IMR-90 (cell line): ENCODE data around the gene KCNH5. TPM values are rescaled to one million over a fixed set of nuclear protein-coding genes. Genes with fewer than 3 reads are reported as not detected.

Source experiments
- ATAC-seq: fragments of 200-7000 bp; cut with Tn5 transposase; 2 replicates; pipeline ENCODE4 v1.9.1; 2020; ENCODE audit warnings: low read depth, mild to moderate bottlenecking, moderate library complexity
- BruUV-seq: library from RNA; stranded (reverse); fragments of 400-500 nt; replicated peaks from 2 replicates; lab custom pipeline; 2021; lab: Mats Ljungman, UMichigan
- CTCF ChIA-PET: fragments of 300-600 bp; formaldehyde crosslinking; extraction: SDS; loops from one replicate; lab custom pipeline; 2021; ENCODE audit warnings: antibody characterized with exemption; lab: Yijun Ruan, JAX
- POLR2A ChIA-PET: fragments of 300-600 bp; sonication (Branson Sonifier 250); formaldehyde crosslinking; loops from one replicate; lab custom pipeline; 2022; ENCODE audit warnings: antibody characterized with exemption; ENCODE audit not compliant: unreplicated experiment; lab: Charles Lee
- DNase-seq: peaks from one replicate; pipeline ENCODE4 v3.0.0; 2013
- H2AFZ ChIP-seq: replicated peaks from 2 replicates; pipeline ENCODE3; 2013; ENCODE audit warnings: low read length, mild to moderate bottlenecking; ENCODE audit not compliant: poor library complexity
- H2AK5ac ChIP-seq: 2 replicates; pipeline ENCODE4 v1.6.1; 2013; ENCODE audit warnings: low read depth, low read length, inconsistent platforms
- H2AK9ac ChIP-seq: replicated peaks from 2 replicates; pipeline ENCODE3; 2013; ENCODE audit warnings: mild to moderate bottlenecking, low read depth, low read length, moderate library complexity; ENCODE audit not compliant: poor library complexity
- H2BK120ac ChIP-seq: 2 replicates; pipeline ENCODE4 v1.6.1; 2013; ENCODE audit warnings: low read depth, low read length, inconsistent platforms
- H2BK15ac ChIP-seq: 3 replicates; pipeline ENCODE4 v1.6.1; 2013; ENCODE audit warnings: low read depth, low read length, inconsistent platforms
- H2BK20ac ChIP-seq: 2 replicates; pipeline ENCODE4 v1.6.1; 2013; ENCODE audit warnings: low read depth, mild to moderate bottlenecking, inconsistent platforms, low read length, moderate library complexity
- H2BK5ac ChIP-seq: 2 replicates; pipeline ENCODE4 v1.6.1; 2013; ENCODE audit warnings: mild to moderate bottlenecking, low read depth, low read length, inconsistent platforms; ENCODE audit not compliant: poor library complexity, severe bottlenecking
- H3K14ac ChIP-seq: replicated peaks from 2 replicates; pipeline ENCODE4 v1.6.1; 2013; ENCODE audit warnings: low read depth, low read length, inconsistent platforms
- H3K18ac ChIP-seq: 2 replicates; pipeline ENCODE4 v1.6.1; 2013; ENCODE audit warnings: low read depth, low read length, control low read depth
- H3K23ac ChIP-seq: 2 replicates; pipeline ENCODE4 v1.6.1; 2013; ENCODE audit warnings: low read depth, low read length, inconsistent platforms
- H3K27ac ChIP-seq: 2 replicates; pipeline ENCODE4 v1.5.1; 2013; ENCODE audit warnings: mild to moderate bottlenecking, control low read depth, low read length; ENCODE audit not compliant: insufficient read depth
- H3K27me3 ChIP-seq: 2 replicates; pipeline ENCODE4 v1.6.1; 2013; ENCODE audit warnings: low read length; ENCODE audit not compliant: control insufficient read depth, insufficient read depth
- H3K36me3 ChIP-seq: 2 replicates; pipeline ENCODE4 v1.6.1; 2013; ENCODE audit warnings: low read length, mixed read lengths; ENCODE audit not compliant: control insufficient read depth, insufficient read depth
- H3K4ac ChIP-seq: 2 replicates; pipeline ENCODE4 v1.6.1; 2013; ENCODE audit warnings: low read depth, low read length, inconsistent platforms
- H3K4me1 ChIP-seq: 2 replicates; pipeline ENCODE4 v1.6.1; 2013; ENCODE audit warnings: low read length, mixed read lengths; ENCODE audit not compliant: control insufficient read depth, insufficient read depth
- H3K4me2 ChIP-seq: 2 replicates; pipeline ENCODE4 v1.6.1; 2013; ENCODE audit warnings: low read depth, mild to moderate bottlenecking, control low read depth, low read length, moderate library complexity
- H3K4me3 ChIP-seq: 2 replicates; pipeline ENCODE4 v1.5.1; 2013; ENCODE audit warnings: low read depth, mild to moderate bottlenecking, control low read depth, low read length, moderate library complexity; ENCODE audit not compliant: insufficient read depth
- H3K56ac ChIP-seq: 2 replicates; pipeline ENCODE4 v1.6.1; 2013; ENCODE audit warnings: low read length, inconsistent platforms; ENCODE audit not compliant: insufficient read depth; ENCODE audit errors: extremely low read depth
- H3K79me1 ChIP-seq, 2 experiments: 2 replicates each; pipeline ENCODE4 v1.6.1; 2013; ENCODE audit warnings: low read length in 2 of 2, inconsistent platforms in 1 of 2, low read depth in 1 of 2
- H3K9ac ChIP-seq: 2 replicates; pipeline ENCODE4 v1.6.1; 2013; ENCODE audit warnings: low read depth, low read length, control low read depth
- H3K9me1 ChIP-seq: 2 replicates; pipeline ENCODE4 v1.6.1; 2013; ENCODE audit warnings: low read length, inconsistent platforms; ENCODE audit not compliant: insufficient read depth
- H3K9me3 ChIP-seq: 2 replicates; pipeline ENCODE4 v1.6.1; 2013; ENCODE audit warnings: low read length; ENCODE audit not compliant: control insufficient read depth, insufficient read depth
- H4K20me1 ChIP-seq: 2 replicates; pipeline ENCODE4 v1.6.1; 2013; ENCODE audit warnings: low read length, inconsistent platforms; ENCODE audit not compliant: insufficient read depth
- H4K5ac ChIP-seq: 2 replicates; pipeline ENCODE4 v1.6.1; 2013; ENCODE audit warnings: mild to moderate bottlenecking, low read depth, low read length, control low read depth
- H4K8ac ChIP-seq, 2 experiments: 2 replicates each; pipeline ENCODE4 v1.6.1; 2013; ENCODE audit warnings: low read depth in 2 of 2, low read length in 2 of 2, control low read depth in 1 of 2, inconsistent platforms in 1 of 2
- H4K91ac ChIP-seq: 2 replicates; pipeline ENCODE4 v1.6.1; 2013; ENCODE audit warnings: low read depth, low read length, inconsistent platforms; ENCODE audit not compliant: insufficient read depth
- RFX5 ChIP-seq: IDR thresholded peaks from 2 replicates; pipeline ENCODE4 v1.8.0; 2012; ENCODE audit warnings: low read depth, mild to moderate bottlenecking, low read length, moderate library complexity
- WGBS, 2 experiments: methylation state at CpG; one replicate each; pipeline versions ENCODE4 v1.1.5 to v1.1.7; 2013; ENCODE audit warnings: missing lambda C conversion rate in 2 of 2; ENCODE audit not compliant: insufficient read length in 1 of 2; ENCODE audit errors: extremely low coverage in 2 of 2; 5-methylcytosine and 5-hydroxymethylcytosine counted together
- dilution Hi-C: fragments of 300-500 bp; cut with HindIII; formaldehyde crosslinking; loops from one replicate; pipeline ENCODE4 v1.14.3; 2018; ENCODE audit warnings: low sequenced_read_pairs; ENCODE audit not compliant: unreplicated experiment
- in situ Hi-C: fragments of 300-500 bp; cut with MboI; formaldehyde crosslinking; loops from 3 replicates; pipeline ENCODE4 v1.14.3; 2019; ENCODE audit warnings: low sequenced_read_pairs, inconsistent platforms, mixed read lengths
- intact Hi-C: fragments of 100-400 bp; cut with micrococcal nuclease; formaldehyde crosslinking; loops from 2 replicates; pipeline ENCODE4 v1.10.0; 2022
- polyA plus RNA-seq, 3 experiments: library from polyadenylated mRNA; depleted of rRNA; stranded (reverse); fragments of >200 nt; gene quantifications; 2 replicates each; pipeline ENCODE4 v1.2.3, GENCODE V29; 2012; ENCODE audit warnings: low replicate concordance in 1 of 3
- total RNA-seq: library from RNA; depleted of rRNA; stranded (reverse); fragments of >200 nt; gene quantifications from 2 replicates; pipeline ENCODE4 v1.2.3, GENCODE V29; 2012

Gene KCNH5
- total and polyA plus RNA-seq, 2 of the 4 experiments (the other 2 are of a cell fraction) = under 0.01 to 0.03 TPM

DNA sequence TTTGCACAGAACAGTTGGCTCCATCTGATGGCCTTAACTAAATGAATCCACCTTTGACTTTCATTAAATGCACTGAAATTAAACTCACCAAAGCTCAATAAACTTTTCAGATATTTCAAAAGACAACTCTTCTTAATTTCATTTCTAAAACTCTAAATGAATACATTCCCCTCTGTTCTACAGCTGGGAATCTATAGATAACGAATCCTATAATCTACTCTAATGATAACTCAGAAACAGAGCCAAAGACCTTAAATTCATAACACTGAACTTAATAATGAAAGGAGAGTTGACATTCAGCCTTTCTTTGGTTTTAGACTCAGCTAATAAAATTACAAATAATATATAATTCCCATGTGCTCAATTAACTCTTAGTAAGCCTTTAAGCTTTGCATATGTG is 150.5 kb downstream of the KCNH5 start:
- Histone ChIP-seq H4K5ac (no peak overlapping the region), H3K36me3 (no peaks in the 10 kb centered on the region), H4K20me1 (no peaks in the 10 kb centered on the region), H2BK20ac (no peak overlapping the region), H2AK5ac (no peak overlapping the region), H3K9me1 (no peaks in the 10 kb centered on the region), H4K8ac (no peak overlapping the region), H3K9me3 (no peaks in the 10 kb centered on the region), H3K56ac (no peak overlapping the region), H3K9ac (no peak overlapping the region), H3K79me1 (no peaks in the 10 kb centered on the region), H3K4me3 (no peak overlapping the region), H2AFZ (no peak overlapping the region), H3K23ac (no peak overlapping the region), H3K4me2 (no peak overlapping the region), H2BK120ac (no peak overlapping the region), H3K27ac (no peak overlapping the region), H2AK9ac (no peak overlapping the region), H3K18ac (no peak overlapping the region), H3K4me1 (no peaks in the 10 kb centered on the region), H3K14ac (no peak overlapping the region), H2BK5ac (no peak overlapping the region), H4K91ac (no peak overlapping the region), H2BK15ac (no peak overlapping the region), H3K27me3 (no peaks in the 10 kb centered on the region), H3K4ac (no peak overlapping the region)
- intact Hi-C loops = no loop called here
- ChIA-PET POLR2A (no interaction called here), CTCF (no interaction called here)
- no TSS peak for BruUV-seq
- DNase-seq (no peak), ATAC-seq (no peak)
- dilution Hi-C loops = no loop called here
- no peak for TF ChIP-seq RFX5
- WGBS, 2 experiments = no CpG with 5 or more reads among the region's 1 CpG
- in situ Hi-C loops = no loop called here
